Stimulated activated naive CD4-positive, alpha-beta T cell treated with Interleukin-2 at 50 U/mL for 16 hours (primary cell): Measurements from ENCODE around the gene GRIK3.

Experiments
- DNase-seq: peaks from one replicate; lab custom pipeline; 2025; lab: John Stamatoyannopoulos, UW

Gene GRIK3

GRCh38 chr1:36876990-36877389 is 157.3 kb downstream of the GRIK3 start:
- no peak for DNase-seq

- no peak for DNase-seq
Measured at GRCh38 chr1:36874271-36875060, 159.8 kb downstream of the GRIK3 start.

GRCh38 chr1:36872858-36873257 is 161.5 kb downstream of the GRIK3 start:
- no peak for DNase-seq

- DNase-seq: no peak
Measured at GRCh38 chr1:36872126-36872754, 162.1 kb downstream of the GRIK3 start.

GRCh38 chr1:36871146-36871971 is 163.0 kb downstream of the GRIK3 start:
- no peak for DNase-seq

- DNase-seq: no peak
Measured at GRCh38 chr1:36869826-36870225, 164.5 kb downstream of the GRIK3 start.

GRCh38 chr1:36869054-36869453 is 165.3 kb downstream of the GRIK3 start:
- DNase-seq: no peak

GRCh38 chr1:36867575-36867974 is 166.7 kb downstream of the GRIK3 start:
- DNase-seq: no peak

- DNase-seq: no peak
Measured at GRCh38 chr1:36866169-36866814, 168.0 kb downstream of the GRIK3 start.

- no peak for DNase-seq
Measured at GRCh38 chr1:36865602-36865900, 168.8 kb downstream of the GRIK3 start.

GRCh38 chr1:36864823-36865601 is 169.3 kb downstream of the GRIK3 start:
- DNase-seq: no peak

GRCh38 chr1:36864182-36864822 is 170.0 kb downstream of the GRIK3 start:
- DNase-seq: no peak

- DNase-seq: no peak
Measured at GRCh38 chr1:36863500-36863899, 170.8 kb downstream of the GRIK3 start.

- no peak for DNase-seq
Measured at GRCh38 chr1:36863061-36863460, 171.3 kb downstream of the GRIK3 start.

- no peak for DNase-seq
Measured at GRCh38 chr1:36861375-36861774, 172.9 kb downstream of the GRIK3 start.

GRCh38 chr1:36859926-36860325 is 174.4 kb downstream of the GRIK3 start:
- no peak for DNase-seq

GRCh38 chr1:36858981-36859380 is 175.3 kb downstream of the GRIK3 start:
- DNase-seq: no peak

- DNase-seq: no peak
Measured at GRCh38 chr1:36858553-36858952, 175.8 kb downstream of the GRIK3 start.

GRCh38 chr1:36857754-36858153 is 176.6 kb downstream of the GRIK3 start:
- DNase-seq: no peak

GRCh38 chr1:36855699-36856494 is 178.4 kb downstream of the GRIK3 start:
- DNase-seq: no peak
